HG02852 (cell line): ENCODE data around the gene XDH.

Experiments used
- ATAC-seq: cut with Tn5 transposase; IDR thresholded peaks from one replicate; pipeline ENCODE4 v1.9.1; 2021; ENCODE audit warnings: mild to moderate bottlenecking, moderate library complexity; ENCODE audit not compliant: unreplicated experiment

XDH gene

GRCh38 chr2:31333046-31333445 is 81.5 kb downstream of the XDH start:
- ATAC-seq = no peak

GRCh38 chr2:31332521-31332920 is 82.0 kb downstream of the XDH start:
- ATAC-seq = no peak

- ATAC-seq = no peak
These were observed 83.4 kb downstream of the XDH start for GRCh38 chr2:31331156-31331555.

GRCh38 chr2:31329081-31329625 is 85.4 kb downstream of the XDH start:
- no peak for ATAC-seq

- no peak for ATAC-seq
These were observed 86.5 kb downstream of the XDH start for GRCh38 chr2:31328026-31328425.

- no peak for ATAC-seq
These were observed 87.0 kb downstream of the XDH start for GRCh38 chr2:31327505-31327904.

GRCh38 chr2:31324016-31324633 is 90.4 kb downstream of the XDH start:
- ATAC-seq = peak; percentile 74

GRCh38 chr2:31322371-31322770 is 92.2 kb downstream of the XDH start:
- no peak for ATAC-seq

- ATAC-seq = peak; percentile 71
These were observed 95.0 kb downstream of the XDH start for GRCh38 chr2:31319406-31320175.

- ATAC-seq = peak; percentile 70
These were observed 95.9 kb downstream of the XDH start for GRCh38 chr2:31318361-31319336.

- ATAC-seq = no peak
These were observed 97.1 kb downstream of the XDH start for GRCh38 chr2:31317396-31317795.

- no peak for ATAC-seq
These were observed 99.8 kb downstream of the XDH start for GRCh38 chr2:31314761-31315160.

GRCh38 chr2:31312898-31313297 is 101.6 kb downstream of the XDH start:
- no peak for ATAC-seq

GRCh38 chr2:31304816-31305215 is 109.7 kb downstream of the XDH start:
- no peak for ATAC-seq

- no peak for ATAC-seq
These were observed 111.5 kb downstream of the XDH start for GRCh38 chr2:31302940-31303563.

GRCh38 chr2:31300309-31300708 is 114.2 kb downstream of the XDH start:
- ATAC-seq = no peak

- ATAC-seq = no peak
These were observed 115.0 kb downstream of the XDH start for GRCh38 chr2:31299547-31299946.

- no peak for ATAC-seq
These were observed 116.8 kb downstream of the XDH start for GRCh38 chr2:31297751-31298150.

GRCh38 chr2:31296641-31297287 is 117.8 kb downstream of the XDH start:
- no peak for ATAC-seq

GRCh38 chr2:31294196-31294595 is 120.3 kb downstream of the XDH start:
- ATAC-seq = no peak
